SJSA1 (cell line): Measurements from ENCODE around the gene SNAI3. TPM values are rescaled to one million over a fixed set of nuclear protein-coding genes. Genes with fewer than 3 reads are reported as not detected.

Source experiments
- DNase-seq, 2 experiments: peaks; one replicate each; pipeline ENCODE4 v3.0.0-alpha.2; 2015 to 2020; ENCODE audit warnings: low spot score in 2 of 2, low read depth in 1 of 2
- H3K27ac ChIP-seq: fragments of 250-450 bp; sonication (Bioruptor Pico); 2 replicates; pipeline ENCODE4 v1.5.1; 2020; ENCODE audit warnings: mild to moderate bottlenecking, moderate library complexity
- H3K27me3 ChIP-seq: fragments of 250-450 bp; sonication (Bioruptor Pico); replicated peaks from 2 replicates; pipeline ENCODE4 v1.5.1; 2020; ENCODE audit warnings: mild to moderate bottlenecking, moderate library complexity
- H3K36me3 ChIP-seq: fragments of 250-450 bp; sonication (Bioruptor Pico); 2 replicates; pipeline ENCODE4 v1.5.1; 2020; ENCODE audit warnings: mild to moderate bottlenecking
- H3K4me1 ChIP-seq: fragments of 250-450 bp; sonication (Bioruptor Pico); replicated peaks from 2 replicates; pipeline ENCODE4 v1.6.1; 2021; ENCODE audit warnings: mild to moderate bottlenecking
- H3K4me3 ChIP-seq: fragments of 250-450 bp; sonication (Bioruptor Pico); 2 replicates; pipeline ENCODE4 v1.5.1; 2020; ENCODE audit warnings: mild to moderate bottlenecking
- H3K9me3 ChIP-seq: fragments of 250-450 bp; sonication (Bioruptor Pico); replicated peaks from 2 replicates; pipeline ENCODE4 v1.5.1; 2020; ENCODE audit warnings: mild to moderate bottlenecking
- total RNA-seq: library from RNA; depleted of rRNA; stranded (reverse); fragments of >200 nt; shearing (Covaris generic); gene quantifications from 2 replicates; pipeline ENCODE4 v1.2.3, GENCODE V29; 2014

SNAI3 gene
- total RNA-seq, 1 experiment from 2014 or later, result 0.05 TPM

GRCh38 chr16:88694221-88695087 lies 8.1 kb upstream of the SNAI3 start:
- Histone ChIP-seq H3K9me3 (no peaks in the 10 kb centered on the region), H3K27ac (no peak overlapping the region), H3K4me1 (no peaks in the 10 kb centered on the region), H3K36me3 (peaks cover 24% of the 10 kb centered on the region), H3K27me3 (no peaks in the 10 kb centered on the region), H3K4me3 (no peak overlapping the region)
- DNase-seq, result no peak

DNA sequence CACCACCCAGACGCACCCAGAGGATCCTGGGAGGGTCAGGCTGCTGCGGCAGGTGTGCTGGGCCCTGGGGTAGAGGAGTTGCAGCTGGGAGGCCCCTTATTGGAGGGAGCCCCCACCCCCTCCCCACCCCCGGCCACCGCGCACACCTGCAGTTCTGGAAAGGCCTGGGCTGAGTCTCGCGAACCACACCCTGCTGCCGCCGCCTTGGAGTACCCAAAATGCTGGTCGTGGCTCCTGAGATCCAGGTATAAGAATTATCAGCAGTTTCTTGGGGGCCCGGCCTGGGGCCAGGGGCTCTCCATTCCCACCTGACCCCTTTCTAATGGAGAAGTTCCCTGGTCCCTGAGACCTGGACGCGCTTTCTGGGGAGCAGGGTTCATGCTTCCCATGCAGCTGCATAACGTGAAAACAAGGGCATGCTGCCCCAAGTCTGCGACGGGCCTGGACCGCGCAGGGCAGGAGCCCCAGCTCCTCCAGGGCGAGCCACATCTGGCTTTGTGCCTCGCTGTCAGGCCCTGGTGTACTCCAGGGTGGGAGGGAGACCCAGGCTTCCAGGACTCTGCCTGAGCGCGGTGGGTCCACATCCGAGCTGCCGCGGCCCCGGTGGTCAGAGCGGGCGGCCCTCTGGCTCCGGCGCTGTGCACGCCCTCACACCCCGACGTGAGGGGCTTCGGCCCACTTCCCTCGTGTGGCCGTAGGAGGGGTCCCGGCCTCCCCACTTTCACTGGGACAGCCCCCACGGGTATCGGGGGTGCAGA lies 7.3 kb upstream of the SNAI3 start:
- no peak overlapping the region for H3K4me3 ChIP-seq
- H3K27ac ChIP-seq, result no peak overlapping the region
- H3K36me3 ChIP-seq, result peaks cover 16% of the 10 kb centered on the region
- no peak for DNase-seq
- no peaks in the 10 kb centered on the region for H3K9me3 ChIP-seq
- H3K4me1 ChIP-seq, result no peaks in the 10 kb centered on the region
- H3K27me3 ChIP-seq, result peaks cover 2% of the 10 kb centered on the region

- no peaks in the 10 kb centered on the region for H3K4me1 ChIP-seq
- peaks cover 9% of the 10 kb centered on the region for H3K27me3 ChIP-seq
- DNase-seq, result no peak
- no peaks in the 10 kb centered on the region for H3K9me3 ChIP-seq
- peaks cover 9% of the 10 kb centered on the region for H3K36me3 ChIP-seq
- no peak overlapping the region for H3K4me3 ChIP-seq
- no peak overlapping the region for H3K27ac ChIP-seq
Measured at GRCh38 chr16:88692861-88693260, 6.6 kb upstream of the SNAI3 start.

- no peak for DNase-seq
- Histone ChIP-seq H3K9me3 (no peaks in the 10 kb centered on the region), H3K27ac (no peak overlapping the region), H3K27me3 (peaks cover 17% of the 10 kb centered on the region), H3K4me3 (no peak overlapping the region), H3K4me1 (no peaks in the 10 kb centered on the region), H3K36me3 (peaks cover under 1% of the 10 kb centered on the region)
Measured at GRCh38 chr16:88691924-88692560, 5.7 kb upstream of the SNAI3 start.

DNA sequence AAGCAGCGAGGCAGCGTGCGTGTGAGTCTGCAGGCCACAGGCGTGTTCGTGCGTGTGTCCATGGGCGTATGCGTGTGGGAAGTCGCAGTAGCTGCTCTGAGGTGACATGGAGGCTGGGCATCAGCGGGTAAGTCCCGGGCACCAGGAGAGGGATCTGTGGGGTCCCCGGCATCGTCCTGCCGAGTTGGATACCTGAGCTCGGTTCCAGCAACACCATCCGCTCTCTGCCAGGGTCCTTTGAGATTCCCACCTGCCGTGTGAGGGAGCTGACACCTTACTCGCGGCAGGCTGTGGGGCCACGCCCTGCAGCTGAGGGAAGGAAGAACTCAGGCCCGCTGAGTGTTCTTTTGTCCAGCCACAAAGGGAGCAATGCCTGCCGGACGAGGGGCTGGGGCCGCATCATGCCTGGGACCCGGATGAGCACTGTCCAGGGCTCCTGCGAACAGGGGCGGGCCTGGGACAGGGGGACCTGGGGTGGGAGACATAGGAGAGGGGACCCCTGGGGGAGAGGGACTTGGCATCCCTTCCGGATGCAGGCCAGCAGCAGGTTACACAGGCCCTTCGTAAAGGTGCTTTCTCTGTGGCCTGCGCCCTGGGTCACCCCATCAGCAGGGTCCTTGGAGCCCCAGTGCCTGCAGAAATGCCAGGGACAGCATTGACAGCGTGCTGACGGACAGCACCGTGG lies 5.0 kb upstream of the SNAI3 start:
- H3K4me1 ChIP-seq, result peaks cover 5% of the 10 kb centered on the region
- no peaks in the 10 kb centered on the region; the same call in 1 of the 2 replicates for H3K36me3 ChIP-seq
- no peak overlapping the region for H3K27ac ChIP-seq
- no peak for DNase-seq
- H3K4me3 ChIP-seq, result no peak overlapping the region
- no peaks in the 10 kb centered on the region for H3K9me3 ChIP-seq
- H3K27me3 ChIP-seq, result peaks cover 25% of the 10 kb centered on the region

DNA sequence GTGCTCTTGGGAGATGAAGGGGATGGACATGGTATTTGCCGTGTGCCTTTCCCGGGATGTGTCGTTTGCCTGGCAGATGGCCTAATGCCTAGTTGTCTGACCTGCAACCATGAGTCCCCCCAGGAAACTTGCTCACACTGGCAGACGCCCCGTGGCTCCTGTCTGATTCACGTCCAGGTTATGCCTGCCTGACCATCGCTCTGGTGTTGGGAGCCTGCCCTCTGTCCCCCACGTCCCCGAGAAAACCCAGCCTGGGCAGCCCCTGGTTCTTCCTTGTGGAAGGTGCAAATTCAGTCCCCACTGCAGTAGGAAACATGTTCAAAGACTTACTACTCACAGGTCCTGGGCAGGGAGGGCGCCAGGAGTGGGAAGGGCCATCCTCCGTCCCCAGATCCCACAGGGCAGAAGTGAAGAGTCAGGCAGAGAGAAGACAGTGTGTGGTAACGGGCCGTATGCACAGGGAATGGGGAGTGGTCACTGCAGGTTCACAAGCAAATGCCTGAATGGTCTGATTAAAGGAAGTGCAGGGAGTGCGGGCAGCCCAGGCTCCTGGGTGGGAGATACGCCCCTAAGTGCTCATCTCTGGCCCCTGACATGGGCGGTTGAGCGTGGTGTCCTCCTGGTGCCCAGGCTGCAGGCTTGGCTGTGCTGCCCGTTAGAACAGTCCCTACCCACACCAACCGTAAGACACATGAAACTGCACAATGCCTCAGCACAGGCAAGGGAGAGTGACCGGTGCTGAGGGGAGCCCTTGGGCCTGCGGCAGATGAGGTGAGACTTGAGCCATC lies 4.2 kb upstream of the SNAI3 start:
- H3K36me3 ChIP-seq, result no peaks in the 10 kb centered on the region
- DNase-seq, result no peak
- no peak overlapping the region for H3K4me3 ChIP-seq
- H3K4me1 ChIP-seq, result peaks cover 13% of the 10 kb centered on the region
- no peak overlapping the region for H3K27ac ChIP-seq
- no peaks in the 10 kb centered on the region for H3K9me3 ChIP-seq
- H3K27me3 ChIP-seq, result peaks cover 32% of the 10 kb centered on the region

DNA sequence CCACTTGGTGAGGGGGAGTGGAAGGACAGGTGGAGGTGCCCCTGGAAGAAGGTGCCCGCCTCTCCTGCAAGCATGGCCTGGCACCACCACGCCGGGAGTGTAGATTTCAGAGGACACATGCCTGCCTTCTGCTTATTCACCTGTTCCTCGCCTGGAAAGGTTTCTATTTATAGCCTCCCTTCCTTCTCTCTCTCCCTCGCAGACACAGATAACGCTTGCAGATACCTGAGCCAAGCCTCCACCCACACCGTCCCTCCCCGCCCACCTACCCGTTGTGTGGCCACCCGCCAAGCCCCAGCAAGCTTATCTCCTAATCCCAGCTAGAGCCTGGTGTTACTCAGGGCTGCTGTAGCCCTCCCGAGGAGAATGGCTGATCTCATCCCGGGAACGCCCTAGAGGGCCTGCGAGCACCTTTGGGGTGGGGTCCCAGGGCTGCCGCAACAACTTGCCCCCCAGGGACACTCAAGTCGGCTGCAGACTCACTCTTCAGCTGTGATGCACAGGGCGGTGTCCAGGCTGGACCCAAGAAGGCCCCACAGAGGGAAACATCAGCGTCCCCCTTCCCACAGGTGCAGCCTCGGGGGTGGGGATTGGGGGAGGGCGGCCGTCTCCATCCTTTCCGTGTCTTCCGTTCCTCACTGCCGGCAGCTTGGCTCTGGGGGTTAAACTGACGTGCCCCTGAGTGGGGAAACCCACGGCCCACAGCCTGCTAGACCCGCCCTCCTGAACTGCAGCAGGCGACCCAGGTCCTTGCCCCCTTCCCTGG lies 1.9 kb upstream of the SNAI3 start:
- Histone ChIP-seq H3K4me3 (no peak overlapping the region), H3K27me3 (peaks cover 41% of the 10 kb centered on the region), H3K27ac (no peak overlapping the region), H3K36me3 (no peaks in the 10 kb centered on the region), H3K4me1 (peaks cover 21% of the 10 kb centered on the region), H3K9me3 (no peaks in the 10 kb centered on the region)
- DNase-seq, result no peak

GRCh38 chr16:88687676-88688012 lies 1.3 kb upstream of the SNAI3 start:
- Histone ChIP-seq H3K4me1 (peaks cover 21% of the 10 kb centered on the region), H3K27me3 (peaks cover 41% of the 10 kb centered on the region), H3K4me3 (no peak overlapping the region), H3K36me3 (no peaks in the 10 kb centered on the region), H3K9me3 (no peaks in the 10 kb centered on the region), H3K27ac (no peak overlapping the region)
- no peak for DNase-seq

DNA sequence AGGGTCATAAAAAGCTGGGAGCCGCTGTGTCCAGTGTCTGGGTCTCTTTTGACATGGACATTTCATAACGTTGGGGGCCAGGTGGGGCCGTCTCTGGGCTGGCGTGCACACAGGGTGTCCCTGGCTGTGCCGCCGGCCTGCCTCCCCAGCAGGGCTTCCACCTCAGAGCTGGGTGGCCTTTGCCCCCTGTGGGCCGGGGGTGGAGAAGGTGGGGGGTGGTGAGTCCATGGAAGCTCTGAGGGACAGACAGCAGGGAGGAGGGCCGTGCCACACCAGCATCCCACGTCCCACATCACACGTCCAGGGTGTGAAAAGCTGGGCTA lies 908 bp upstream of the SNAI3 start:
- Histone ChIP-seq H3K9me3 (no peaks in the 10 kb centered on the region), H3K36me3 (no peaks in the 10 kb centered on the region), H3K27me3 (peaks cover 41% of the 10 kb centered on the region), H3K4me3 (no peak overlapping the region), H3K4me1 (peaks cover 21% of the 10 kb centered on the region), H3K27ac (no peak overlapping the region)
- DNase-seq, result no peak

DNA sequence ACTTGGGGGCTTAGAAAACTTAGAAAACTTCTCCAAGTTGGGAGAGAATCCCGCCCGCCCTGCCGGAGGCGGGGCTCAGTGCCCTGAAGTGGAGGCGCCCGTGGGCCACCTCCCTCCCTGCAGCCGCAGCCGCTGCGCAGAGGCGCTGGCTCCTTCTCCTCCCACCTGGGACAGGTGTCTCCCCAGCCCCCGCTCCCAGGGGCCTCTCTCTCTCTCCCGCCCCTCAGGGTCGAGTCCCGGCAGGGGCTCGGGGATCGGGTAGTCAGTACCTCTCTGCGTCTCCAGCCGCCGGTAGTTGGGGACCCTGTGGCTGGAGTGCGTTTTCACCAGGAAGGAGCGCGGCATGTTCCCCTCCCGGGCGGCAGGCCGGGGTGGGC lies 257 bp downstream of the SNAI3 start:
- H3K36me3 ChIP-seq, result no peaks in the 10 kb centered on the region
- peaks cover 41% of the 10 kb centered on the region for H3K27me3 ChIP-seq
- DNase-seq, result no peak
- H3K9me3 ChIP-seq, result no peaks in the 10 kb centered on the region
- H3K27ac ChIP-seq, result no peak overlapping the region
- peak overlapping the region; percentile 24 for H3K4me3 ChIP-seq
- H3K4me1 ChIP-seq, result peaks cover 21% of the 10 kb centered on the region

DNA sequence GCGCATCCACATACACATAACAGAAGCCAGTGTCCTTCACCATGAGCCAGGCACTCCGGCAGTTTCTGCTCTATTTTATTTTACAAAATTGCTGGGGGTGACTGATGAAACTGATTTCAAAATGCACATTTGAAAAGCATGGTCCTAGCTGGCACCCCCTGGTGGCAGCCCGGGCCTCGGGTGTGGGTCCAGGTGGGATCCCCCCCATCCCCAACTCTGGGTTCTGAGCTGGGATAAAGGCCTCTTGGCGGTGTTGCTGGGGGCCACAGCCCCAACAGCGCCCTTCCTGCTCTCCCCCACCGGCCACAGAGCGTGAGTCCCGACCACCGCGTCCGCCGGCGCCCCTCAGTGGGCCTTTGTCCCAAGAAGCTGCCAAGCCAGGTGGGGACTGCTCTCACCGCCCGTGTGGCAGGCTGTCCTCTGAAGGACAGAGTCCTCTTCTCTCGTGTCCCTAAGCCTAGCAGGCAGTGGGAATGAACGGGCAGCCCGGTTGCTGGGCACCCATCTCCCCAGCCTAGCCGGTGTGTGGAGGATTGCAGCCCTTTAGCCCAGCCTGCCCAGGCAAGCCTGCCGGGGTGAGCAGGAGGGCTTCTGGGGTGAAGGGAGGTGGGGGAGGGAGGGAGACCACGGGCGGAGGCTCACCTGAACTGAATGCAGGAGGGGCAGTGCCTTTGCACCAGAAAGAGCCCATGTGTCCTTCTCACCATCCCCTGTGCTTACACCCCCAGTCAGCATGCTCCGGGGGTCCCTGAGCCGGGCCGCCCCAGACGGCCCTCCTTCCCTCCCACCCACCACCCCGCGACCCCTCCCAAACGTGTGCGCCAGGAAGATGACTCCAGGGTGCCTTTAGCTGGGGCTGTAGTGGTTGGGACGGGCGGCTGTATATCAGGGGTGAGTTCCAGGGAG lies 898 bp downstream of the SNAI3 start:
- Histone ChIP-seq H3K4me1 (peaks cover 21% of the 10 kb centered on the region), H3K36me3 (no peaks in the 10 kb centered on the region), H3K9me3 (no peaks in the 10 kb centered on the region), H3K27me3 (peaks cover 41% of the 10 kb centered on the region), H3K4me3 (no peak overlapping the region), H3K27ac (no peak overlapping the region)
- peak; percentile 35 to 51 for DNase-seq
